SH-SY5Y (cell line): ENCODE results near the gene LRRFIP1.

Source experiments
- GATA2 ChIP-seq: IDR thresholded peaks from 2 replicates; pipeline ENCODE4 v1.6.1; 2011; ENCODE audit warnings: mild to moderate bottlenecking, low read depth, low read length
- GATA3 ChIP-seq: IDR thresholded peaks from 2 replicates; pipeline ENCODE4 v1.6.1; 2011; ENCODE audit warnings: low read depth, mild to moderate bottlenecking, low read length, moderate library complexity

DNA sequence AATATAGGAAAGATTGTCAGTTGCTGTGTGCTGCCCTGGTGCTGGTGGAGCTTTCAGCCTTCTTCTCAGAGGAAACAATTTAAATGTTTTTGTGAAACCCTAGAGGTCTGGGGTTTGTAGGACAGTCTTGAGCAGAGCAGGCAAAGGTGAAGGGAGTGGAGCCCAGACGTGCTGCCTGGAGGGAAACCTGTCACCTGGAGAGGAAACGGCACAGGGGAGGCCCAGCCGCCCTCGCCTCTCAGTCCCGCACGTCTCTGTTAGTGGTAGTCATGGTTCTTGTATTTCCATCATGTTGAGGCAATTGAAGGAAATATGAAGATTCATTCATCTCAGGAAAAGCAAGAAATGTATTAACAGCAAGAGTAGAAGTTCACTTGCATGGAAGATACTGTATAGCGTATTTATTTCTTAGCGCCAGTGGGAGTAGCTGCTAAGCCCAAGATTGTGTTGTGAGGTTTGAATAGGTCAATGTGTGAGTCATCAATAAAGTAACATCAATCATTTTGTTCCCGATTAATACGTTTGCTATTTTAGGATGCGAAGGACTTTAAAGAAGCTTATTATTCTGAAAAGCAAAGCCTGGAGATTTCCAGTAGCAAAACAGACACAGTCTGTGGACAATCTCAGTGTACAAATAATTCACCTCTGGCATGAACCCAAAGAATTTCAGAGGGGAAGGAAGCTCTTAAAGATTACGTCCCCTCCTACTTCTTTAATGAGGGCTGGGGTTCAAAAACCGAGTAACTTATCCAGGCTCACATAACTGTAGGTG lies 70.4 kb downstream of the LRRFIP1 start:
- no peak for TF ChIP-seq GATA2
- no peak for TF ChIP-seq GATA3
